ENCODE results near the gene KCP. TPM values are rescaled to one million over a fixed set of nuclear protein-coding genes. Genes with fewer than 3 reads are reported as not detected.

The KCP gene
- total and polyA plus RNA-seq, 8 donors: 0.73 to 2.3 (median 1.6) TPM; not detected in 5

DNA sequence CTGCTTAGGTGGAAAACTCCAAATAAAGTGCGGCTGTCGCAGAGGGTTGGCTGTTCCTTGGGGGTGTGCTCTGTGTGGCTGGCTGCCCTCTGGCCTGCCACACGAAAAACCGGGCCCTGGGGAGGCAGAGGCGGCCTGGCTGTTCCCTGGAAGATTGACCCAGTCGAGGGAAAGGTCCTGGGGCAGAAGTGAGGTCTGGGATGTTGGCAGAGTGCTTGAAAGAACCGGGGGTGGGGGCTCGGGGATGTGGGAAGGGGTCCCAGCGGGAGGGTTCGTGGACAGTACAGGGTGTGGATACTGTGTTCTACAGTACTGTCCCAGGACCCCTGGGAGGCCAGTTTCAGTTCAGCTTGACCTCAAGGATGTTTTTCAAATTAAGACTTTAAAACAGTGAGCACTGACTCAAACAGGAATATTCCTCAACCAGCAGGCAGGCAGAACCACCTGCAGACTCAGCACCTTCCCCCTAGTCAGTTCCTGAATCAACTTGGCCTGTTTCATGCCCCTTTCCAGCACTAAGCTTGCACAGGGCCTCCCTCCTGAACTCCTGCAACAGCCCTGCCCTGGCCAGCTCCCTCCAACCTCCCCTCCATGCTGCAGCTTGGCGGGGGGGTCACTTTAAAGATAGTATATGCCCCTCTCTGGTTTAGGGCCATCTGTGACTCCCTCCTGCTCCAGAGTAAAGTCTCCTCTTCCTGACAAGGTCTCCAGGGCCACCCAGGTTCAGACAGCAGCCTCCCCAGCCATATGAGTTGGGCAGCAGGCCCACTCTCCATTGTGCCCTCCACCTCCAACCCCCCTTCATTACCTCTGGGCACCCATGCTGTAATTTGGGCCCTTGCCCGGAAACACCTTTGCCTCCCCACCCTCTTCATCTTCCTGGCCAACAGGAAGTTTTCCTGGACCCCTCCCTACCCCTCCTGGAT, 51.0 kb downstream of the KCP start:
- peak in 1 of 2 donors; percentile 51 for DNase-seq
- TF ChIP-seq, protein P1, sequence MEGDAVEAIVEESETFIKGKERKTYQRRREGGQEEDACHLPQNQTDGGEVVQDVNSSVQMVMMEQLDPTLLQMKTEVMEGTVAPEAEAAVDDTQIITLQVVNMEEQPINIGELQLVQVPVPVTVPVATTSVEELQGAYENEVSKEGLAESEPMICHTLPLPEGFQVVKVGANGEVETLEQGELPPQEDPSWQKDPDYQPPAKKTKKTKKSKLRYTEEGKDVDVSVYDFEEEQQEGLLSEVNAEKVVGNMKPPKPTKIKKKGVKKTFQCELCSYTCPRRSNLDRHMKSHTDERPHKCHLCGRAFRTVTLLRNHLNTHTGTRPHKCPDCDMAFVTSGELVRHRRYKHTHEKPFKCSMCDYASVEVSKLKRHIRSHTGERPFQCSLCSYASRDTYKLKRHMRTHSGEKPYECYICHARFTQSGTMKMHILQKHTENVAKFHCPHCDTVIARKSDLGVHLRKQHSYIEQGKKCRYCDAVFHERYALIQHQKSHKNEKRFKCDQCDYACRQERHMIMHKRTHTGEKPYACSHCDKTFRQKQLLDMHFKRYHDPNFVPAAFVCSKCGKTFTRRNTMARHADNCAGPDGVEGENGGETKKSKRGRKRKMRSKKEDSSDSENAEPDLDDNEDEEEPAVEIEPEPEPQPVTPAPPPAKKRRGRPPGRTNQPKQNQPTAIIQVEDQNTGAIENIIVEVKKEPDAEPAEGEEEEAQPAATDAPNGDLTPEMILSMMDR (IDR thresholded peaks at IDR 0.05): no peak
- TF ChIP-seq POLR2A (IDR thresholded peaks at IDR 0.05): no peak
- no peak for TF ChIP-seq EP300 (IDR thresholded peaks at IDR 0.05)
- Histone ChIP-seq H3K9me3 (no peaks in the 10 kb centered on the region), H3K4me1 (peaks cover 27 to 53% (median 38%) of the 10 kb centered on the region in 4 donors), H3K36me3 (peaks cover 0 to 32% (median 19%) of the 10 kb centered on the region in 4 donors), H3K4me3 (no peak overlapping the region), H3K27me3 (no peaks in the 10 kb centered on the region), H3K27ac (peak overlapping the region in 4 of 5 donors; percentile 18 to 88 (median 55))
- 30 to 66% (median 51%) methylated on average over 12 of the region's 12 CpGs for WGBS, 5 donors
- intact Hi-C loops (cut with DNase I; ENCODE audit: low total_unique reads): loop anchor here (10.0 kb wide), 1 partner anchor 125 kb away; the partner anchor contains the start of gene CALU

DNA sequence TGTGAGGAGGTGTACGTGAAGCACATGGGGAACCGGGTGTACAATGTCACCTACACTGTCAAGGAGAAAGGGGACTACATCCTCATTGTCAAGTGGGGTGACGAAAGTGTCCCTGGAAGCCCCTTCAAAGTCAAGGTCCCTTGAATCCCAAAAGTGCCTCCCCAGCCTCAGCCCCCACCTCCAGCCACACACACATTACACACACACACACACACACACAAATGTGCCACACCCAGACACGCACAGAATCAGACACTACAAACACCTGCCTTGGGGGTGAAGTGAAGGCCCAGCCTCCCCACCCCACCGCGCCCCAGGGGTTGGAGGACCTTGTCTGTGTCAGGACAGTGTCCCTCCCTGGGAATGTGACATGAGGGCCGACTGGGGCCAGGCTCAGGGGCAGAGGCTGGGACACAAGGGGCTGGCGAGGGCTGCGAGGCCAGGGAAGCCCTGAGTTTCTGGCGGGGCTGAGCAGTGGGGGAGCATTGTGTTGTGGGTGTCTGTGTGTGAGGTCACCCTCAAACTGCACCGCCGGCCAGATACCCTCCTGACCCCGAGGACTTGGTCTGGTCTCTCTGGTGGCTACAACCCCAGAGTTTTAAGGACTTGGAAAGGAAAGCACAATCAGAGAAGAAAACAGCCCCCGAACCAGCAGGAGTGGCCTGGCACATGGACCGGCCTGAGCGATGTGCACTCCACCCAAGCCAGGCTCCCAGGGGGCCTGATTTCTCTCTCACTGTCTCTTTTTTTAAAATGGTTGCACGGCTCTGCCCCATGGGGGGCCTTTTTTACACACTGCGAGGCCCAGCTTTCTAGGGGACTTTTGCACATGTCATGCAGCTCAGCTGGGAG, 51.9 kb downstream of the KCP start:
- Histone ChIP-seq H3K36me3 (peaks cover 0 to 39% (median 27%) of the 10 kb centered on the region in 4 donors), H3K27ac (peak overlapping the region in 4 of 5 donors; percentile 18 to 88 (median 55)), H3K4me3 (no peak overlapping the region), H3K4me1 (peaks cover 21 to 44% (median 31%) of the 10 kb centered on the region in 4 donors), H3K9me3 (no peaks in the 10 kb centered on the region), H3K27me3 (no peaks in the 10 kb centered on the region)
- intact Hi-C loops (cut with DNase I; ENCODE audit: low total_unique reads): no loop called here
- WGBS, 5 donors: 56 to 79% (median 68%) methylated on average over 15 to 18 of the region's 18 CpGs
- no peak for TF ChIP-seq EP300 (IDR thresholded peaks at IDR 0.05)
- TF ChIP-seq POLR2AphosphoS5 (IDR thresholded peaks at IDR 0.05): no peak
- TF ChIP-seq, protein P1 (IDR thresholded peaks at IDR 0.05): no peak
- TF ChIP-seq POLR2A (IDR thresholded peaks at IDR 0.05): no peak
- DNase-seq: no peak

DNA sequence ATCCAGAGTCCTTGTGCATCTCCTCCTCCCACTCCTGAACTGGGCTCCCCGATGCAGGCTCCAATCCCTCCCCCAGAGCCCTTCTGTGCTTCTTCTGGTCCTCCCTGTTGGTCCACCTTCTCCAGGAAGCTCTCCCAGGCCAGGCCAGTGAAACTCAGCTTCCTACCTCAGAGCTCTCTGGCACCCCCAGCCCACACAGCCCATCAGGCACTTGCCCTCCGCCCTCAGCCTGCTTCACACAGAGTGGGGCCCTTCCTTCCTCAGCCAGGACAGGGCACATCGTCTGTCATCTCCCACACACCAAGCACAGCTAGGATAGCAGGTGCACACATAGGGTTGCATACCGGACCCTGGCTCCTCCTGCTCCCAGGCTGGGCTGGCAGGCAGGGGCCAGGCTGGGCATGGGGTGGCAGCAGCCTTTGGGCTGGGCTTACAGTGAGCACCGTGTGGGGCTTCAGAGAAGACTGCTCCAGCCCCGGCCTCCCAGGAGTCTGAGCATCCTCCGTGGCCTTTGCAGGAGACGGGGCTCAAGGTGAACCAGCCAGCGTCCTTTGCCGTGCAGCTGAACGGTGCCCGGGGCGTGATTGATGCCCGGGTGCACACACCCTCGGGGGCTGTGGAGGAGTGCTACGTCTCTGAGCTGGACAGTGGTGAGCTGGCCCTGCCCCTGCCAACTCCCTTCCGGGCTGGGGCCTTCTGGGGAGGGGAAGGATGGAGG, 54.3 kb downstream of the KCP start:
- intact Hi-C loops (cut with DNase I; ENCODE audit: low total_unique reads): no loop called here
- no peaks in the 10 kb centered on the region for H3K27me3 ChIP-seq
- DNase-seq: no peak
- WGBS, 5 donors: 75 to 92% (median 84%) methylated on average over 5 to 17 of the region's 17 CpGs
- H3K27ac ChIP-seq: peak overlapping the region in 1 of 5 donors; percentile 6
- H3K4me3 ChIP-seq: no peak overlapping the region
- H3K4me1 ChIP-seq: peaks cover 16 to 29% (median 23%) of the 10 kb centered on the region in 4 donors
- H3K9me3 ChIP-seq: no peaks in the 10 kb centered on the region
- peaks cover 0 to 64% (median 51%) of the 10 kb centered on the region in 4 donors for H3K36me3 ChIP-seq
- TF ChIP-seq POLR2A (IDR thresholded peaks at IDR 0.05) (no peak), EP300 (IDR thresholded peaks at IDR 0.05) (no peak)

DNA sequence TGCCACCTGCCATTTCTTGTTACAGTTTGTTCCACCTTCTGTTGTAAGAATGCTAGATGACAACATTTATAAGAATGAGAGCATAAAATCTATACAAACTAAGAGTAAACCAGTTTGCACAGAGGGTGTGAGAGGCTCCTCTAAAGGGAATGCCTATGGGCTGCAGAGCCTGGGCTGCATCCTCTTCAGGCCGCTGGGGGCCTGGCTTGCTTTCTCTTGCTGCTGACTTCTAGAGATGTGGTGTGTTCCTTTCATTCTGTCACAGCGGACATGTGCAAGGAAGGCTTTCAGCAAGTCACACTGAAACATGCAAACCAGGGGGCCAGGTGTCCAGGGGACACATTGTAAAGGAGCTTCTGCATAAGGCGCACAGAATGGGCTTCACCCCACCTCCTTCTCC, 55.0 kb downstream of the KCP start:
- Histone ChIP-seq H3K27me3 (no peaks in the 10 kb centered on the region), H3K27ac (no peak overlapping the region), H3K9me3 (no peaks in the 10 kb centered on the region), H3K36me3 (peaks cover 0 to 70% (median 56%) of the 10 kb centered on the region in 4 donors), H3K4me1 (peaks cover 16 to 23% (median 20%) of the 10 kb centered on the region in 4 donors), H3K4me3 (no peak overlapping the region)
- intact Hi-C loops (cut with DNase I; ENCODE audit: low total_unique reads): no loop called here
- no peak for DNase-seq
- TF ChIP-seq POLR2A (IDR thresholded peaks at IDR 0.05): no peak
- TF ChIP-seq POLR2AphosphoS5 (IDR thresholded peaks at IDR 0.05): no peak
- no peak for TF ChIP-seq EP300 (IDR thresholded peaks at IDR 0.05)
- 79 to 89% (median 87%) methylated on average over 3 of the region's 3 CpGs for WGBS, 5 donors

Measured in stomach (tissue), 9 donors.